ENCODE measurements around the gene GATB.

Gene GATB

DNA sequence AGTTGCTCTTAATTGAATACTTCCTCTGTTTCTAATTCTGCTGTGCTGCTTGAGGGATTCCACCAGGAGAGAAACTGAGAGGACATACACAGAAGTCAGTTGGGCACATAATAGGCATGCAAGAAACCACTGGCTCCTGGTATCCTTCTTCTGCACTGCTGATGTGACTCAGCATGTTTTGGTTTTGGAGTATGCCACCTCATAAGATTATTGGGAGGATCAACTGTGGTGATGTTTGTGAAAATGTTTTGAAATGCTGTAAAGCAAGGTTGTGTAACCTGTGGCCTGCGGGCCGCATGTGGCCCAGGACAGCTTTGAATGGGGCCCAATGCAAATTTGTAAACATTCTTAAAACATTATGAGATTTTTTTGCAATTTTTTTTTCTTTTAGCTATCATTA lies 119.6 kb downstream of the GATB start:
- DNase-seq = no peak

GRCh38 chr4:151640381-151640780 lies 120.4 kb downstream of the GATB start:
- DNase-seq = no peak

GRCh38 chr4:151638295-151638858 lies 122.4 kb downstream of the GATB start:
- DNase-seq = no peak

GRCh38 chr4:151631349-151631748 lies 129.5 kb downstream of the GATB start:
- no peak for DNase-seq

DNA sequence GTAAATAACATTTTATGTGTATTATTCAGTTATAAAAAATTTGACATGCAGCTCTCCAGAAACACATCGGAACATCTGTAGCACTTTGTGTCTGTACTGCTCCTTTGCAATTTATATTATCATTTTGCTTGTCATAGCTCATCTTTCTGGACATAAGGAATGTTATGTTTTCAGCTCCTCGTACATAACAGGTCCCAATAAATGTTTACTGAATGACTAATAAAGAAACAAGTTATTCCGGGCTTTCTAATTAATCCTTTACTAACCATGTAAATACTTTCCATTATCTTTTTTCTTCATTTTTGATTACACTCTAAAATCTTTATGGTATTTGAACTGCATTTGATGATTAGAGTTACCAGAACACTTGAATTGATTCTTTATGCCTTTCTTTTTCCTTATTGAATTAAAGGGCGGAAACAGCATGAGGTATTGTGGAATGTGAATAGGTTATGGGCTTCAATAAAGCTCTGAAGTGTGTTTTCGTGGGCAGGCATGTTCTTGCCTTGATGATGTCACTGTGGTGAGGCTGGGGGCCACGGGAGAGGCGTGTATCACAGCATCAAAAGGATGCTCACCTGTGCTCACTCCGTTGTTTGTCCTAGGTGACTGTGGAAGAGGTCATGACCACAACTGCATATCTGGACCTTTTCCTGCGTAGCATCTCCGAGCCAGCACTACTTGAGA lies 131.6 kb downstream of the GATB start:
- DNase-seq = no peak

- no peak for DNase-seq
These were observed 132.7 kb downstream of the GATB start for GRCh38 chr4:151628001-151628608.

DNA sequence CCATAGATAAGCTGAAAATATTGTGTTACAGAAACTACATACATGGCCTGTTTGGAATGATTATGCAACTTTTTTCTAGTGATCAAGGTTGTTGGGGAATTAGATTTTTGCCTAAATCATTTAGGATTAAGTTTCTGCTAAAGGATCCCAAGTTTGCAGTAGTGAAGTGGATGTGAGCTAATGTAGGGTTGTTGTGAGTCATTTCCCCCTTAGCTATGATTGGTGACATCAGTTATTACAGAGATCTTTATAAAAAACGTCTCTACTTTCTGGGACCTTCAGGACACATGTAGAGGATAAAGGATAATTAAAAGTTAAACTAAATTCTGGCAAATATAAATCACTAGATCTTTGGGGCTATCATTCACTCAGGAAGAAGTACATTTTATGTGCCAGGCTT lies 133.3 kb downstream of the GATB start:
- DNase-seq = no peak

- DNase-seq = no peak
These were observed 134.1 kb downstream of the GATB start for GRCh38 chr4:151626751-151627150.

DNA sequence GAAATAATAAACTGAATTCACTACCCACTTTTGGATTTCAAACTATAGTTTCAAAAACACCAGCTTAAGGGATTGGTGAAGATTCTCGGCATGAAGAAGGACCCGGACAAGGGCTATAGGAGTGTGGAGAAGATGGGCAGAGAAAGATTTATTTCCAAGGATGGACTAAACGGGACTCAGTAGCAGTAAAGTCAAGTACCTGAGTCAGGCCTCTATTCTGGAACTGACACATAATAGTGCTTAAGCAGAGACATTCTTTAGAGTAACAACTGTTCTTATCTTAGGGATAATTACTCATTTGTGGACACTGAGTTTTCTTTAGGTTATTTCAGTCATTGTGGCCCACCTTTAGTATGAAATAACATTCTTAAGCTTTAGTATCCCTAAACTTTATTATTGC lies 134.6 kb downstream of the GATB start:
- no peak for DNase-seq

DNA sequence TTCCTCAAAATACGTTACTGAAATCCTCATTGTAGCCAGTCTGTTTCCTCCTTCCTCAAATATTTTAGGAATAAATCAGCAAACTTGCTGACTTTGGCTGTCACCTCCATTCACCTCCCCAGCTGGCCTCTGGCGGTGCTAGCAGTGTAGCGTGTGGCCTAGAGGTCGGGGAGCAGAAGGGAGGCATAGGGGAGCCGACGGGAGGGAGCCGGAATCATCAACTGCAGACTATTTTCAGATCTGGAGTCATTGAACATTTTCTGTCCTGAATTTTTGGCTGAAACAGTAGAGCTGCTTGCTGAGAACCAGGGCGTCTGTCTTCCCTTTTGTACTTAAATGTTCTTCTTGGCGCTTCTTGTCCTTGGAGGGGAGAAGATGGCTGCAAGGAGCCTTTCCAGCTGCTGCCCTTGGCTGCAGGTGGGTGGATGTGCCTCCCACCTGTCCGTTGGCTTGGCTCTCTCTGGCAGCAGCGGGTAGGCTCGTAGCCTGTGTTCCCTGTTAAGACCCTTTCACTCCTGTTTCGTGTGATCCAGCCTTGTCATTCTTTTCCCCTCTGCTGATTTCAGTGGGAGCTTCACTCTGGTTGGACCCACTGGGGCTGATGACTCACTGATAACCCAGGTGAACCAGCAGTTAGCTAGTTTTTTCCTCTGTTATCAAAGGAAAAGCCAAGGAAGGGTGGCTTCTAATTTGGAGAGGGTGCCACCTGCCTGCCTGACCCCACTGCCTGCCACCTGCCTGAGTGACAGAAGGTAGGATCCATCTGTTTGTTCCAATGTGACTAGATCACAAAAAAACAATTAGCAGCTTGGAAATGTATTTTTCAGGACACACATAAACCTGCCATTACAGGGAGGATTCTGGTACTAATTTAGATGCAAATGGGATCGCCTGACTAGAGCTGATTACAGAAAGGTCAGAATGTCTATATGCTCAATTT lies 135.9 kb downstream of the GATB start:
- DNase-seq = peak; percentile 20

All from right hindlimb (tissue), 1 donor.